Colonic mucosa (tissue), 4 donors: Measurements from ENCODE around the gene ZDHHC18. TPM values are rescaled to one million over a fixed set of nuclear protein-coding genes. Genes with fewer than 3 reads are reported as not detected.

Experiments used
- DNase-seq: peaks from one replicate; pipeline ENCODE4 v3.0.0-alpha.2; 2020
- H3K27ac ChIP-seq: fragments of 200-600 bp; one replicate; pipeline ENCODE4 v1.8.0; 2021
- H3K27me3 ChIP-seq: fragments of 200-600 bp; one replicate; pipeline ENCODE4 v1.8.0; 2021
- H3K36me3 ChIP-seq: fragments of 200-600 bp; one replicate; pipeline ENCODE4 v1.8.0; 2021
- H3K4me1 ChIP-seq: fragments of 200-600 bp; one replicate; pipeline ENCODE4 v1.8.0; 2021; ENCODE audit warnings: mild to moderate bottlenecking
- H3K4me3 ChIP-seq: fragments of 200-600 bp; one replicate; pipeline ENCODE4 v1.8.0; 2021
- H3K9ac ChIP-seq, 2 donors: one replicate each; pipeline ENCODE4 v1.7.0; 2013; ENCODE audit warnings: control low read depth in 2 of 2, low read depth in 2 of 2, low read length in 2 of 2
- H3K9me3 ChIP-seq: fragments of 200-600 bp; one replicate; pipeline ENCODE4 v1.8.0; 2021
- intact Hi-C: fragments of 100-400 bp; cut with DNase I; formaldehyde crosslinking; loops from one replicate; pipeline ENCODE4 v1.14.1; 2022
- total RNA-seq, 2 donors: library from RNA; stranded (reverse); fragmentation: NEBNext Ultra II Directional in 1 of 2; extraction: Animal tissue kit (Norgen Biotek cat#: 25700) in 1 of 2; gene quantifications; one replicate each; pipeline ENCODE4 v1.2.1, GENCODE V29; 2021
- TF ChIP-seq, protein P1 (sequence below): fragments of 200-600 bp; IDR thresholded peaks from one replicate; pipeline ENCODE4 v1.8.0; 2022; ENCODE audit warnings: antibody characterized with exemption, mild to moderate bottlenecking
- donor health status: healthy.
- donor health status: DM: no; HTN: no; CAD: no.
- donor health status: DM: no; HTN: no; CAD: no.

The ZDHHC18 gene
- total RNA-seq, 2 donors from 2014 or later = 14.1 to 16.8 TPM

DNA sequence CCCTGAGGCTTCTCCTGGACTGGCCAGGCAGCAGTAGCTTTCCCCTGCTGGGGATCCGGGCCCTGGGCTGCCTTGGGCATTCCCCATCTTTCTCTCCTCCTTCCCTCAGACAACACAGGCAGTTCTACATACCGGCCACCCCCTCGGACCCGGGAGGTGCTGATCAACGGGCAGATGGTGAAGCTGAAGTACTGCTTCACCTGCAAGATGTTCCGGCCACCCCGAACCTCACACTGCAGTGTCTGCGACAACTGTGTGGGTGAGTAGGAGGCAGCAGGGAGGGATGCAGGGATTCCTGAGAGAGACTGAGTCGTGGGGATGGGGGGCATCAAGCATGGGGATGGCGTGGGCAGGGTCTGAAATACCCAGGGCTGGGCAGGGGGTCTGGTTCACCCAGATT, 22.0 kb downstream of the ZDHHC18 start:
- no peaks in the 10 kb centered on the region for H3K27me3 ChIP-seq
- H3K4me1 ChIP-seq = peaks cover 15% of the 10 kb centered on the region
- H3K9ac ChIP-seq = peak overlapping the region; percentile 6 to 74
- no peak overlapping the region for H3K4me3 ChIP-seq
- DNase-seq = no peak
- peaks cover 15% of the 10 kb centered on the region for H3K36me3 ChIP-seq
- H3K27ac ChIP-seq = peak overlapping the region; percentile 81
- no peaks in the 10 kb centered on the region for H3K9me3 ChIP-seq
- TF ChIP-seq, protein P1, sequence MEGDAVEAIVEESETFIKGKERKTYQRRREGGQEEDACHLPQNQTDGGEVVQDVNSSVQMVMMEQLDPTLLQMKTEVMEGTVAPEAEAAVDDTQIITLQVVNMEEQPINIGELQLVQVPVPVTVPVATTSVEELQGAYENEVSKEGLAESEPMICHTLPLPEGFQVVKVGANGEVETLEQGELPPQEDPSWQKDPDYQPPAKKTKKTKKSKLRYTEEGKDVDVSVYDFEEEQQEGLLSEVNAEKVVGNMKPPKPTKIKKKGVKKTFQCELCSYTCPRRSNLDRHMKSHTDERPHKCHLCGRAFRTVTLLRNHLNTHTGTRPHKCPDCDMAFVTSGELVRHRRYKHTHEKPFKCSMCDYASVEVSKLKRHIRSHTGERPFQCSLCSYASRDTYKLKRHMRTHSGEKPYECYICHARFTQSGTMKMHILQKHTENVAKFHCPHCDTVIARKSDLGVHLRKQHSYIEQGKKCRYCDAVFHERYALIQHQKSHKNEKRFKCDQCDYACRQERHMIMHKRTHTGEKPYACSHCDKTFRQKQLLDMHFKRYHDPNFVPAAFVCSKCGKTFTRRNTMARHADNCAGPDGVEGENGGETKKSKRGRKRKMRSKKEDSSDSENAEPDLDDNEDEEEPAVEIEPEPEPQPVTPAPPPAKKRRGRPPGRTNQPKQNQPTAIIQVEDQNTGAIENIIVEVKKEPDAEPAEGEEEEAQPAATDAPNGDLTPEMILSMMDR = no peak
- intact Hi-C loops = no loop called here

DNA sequence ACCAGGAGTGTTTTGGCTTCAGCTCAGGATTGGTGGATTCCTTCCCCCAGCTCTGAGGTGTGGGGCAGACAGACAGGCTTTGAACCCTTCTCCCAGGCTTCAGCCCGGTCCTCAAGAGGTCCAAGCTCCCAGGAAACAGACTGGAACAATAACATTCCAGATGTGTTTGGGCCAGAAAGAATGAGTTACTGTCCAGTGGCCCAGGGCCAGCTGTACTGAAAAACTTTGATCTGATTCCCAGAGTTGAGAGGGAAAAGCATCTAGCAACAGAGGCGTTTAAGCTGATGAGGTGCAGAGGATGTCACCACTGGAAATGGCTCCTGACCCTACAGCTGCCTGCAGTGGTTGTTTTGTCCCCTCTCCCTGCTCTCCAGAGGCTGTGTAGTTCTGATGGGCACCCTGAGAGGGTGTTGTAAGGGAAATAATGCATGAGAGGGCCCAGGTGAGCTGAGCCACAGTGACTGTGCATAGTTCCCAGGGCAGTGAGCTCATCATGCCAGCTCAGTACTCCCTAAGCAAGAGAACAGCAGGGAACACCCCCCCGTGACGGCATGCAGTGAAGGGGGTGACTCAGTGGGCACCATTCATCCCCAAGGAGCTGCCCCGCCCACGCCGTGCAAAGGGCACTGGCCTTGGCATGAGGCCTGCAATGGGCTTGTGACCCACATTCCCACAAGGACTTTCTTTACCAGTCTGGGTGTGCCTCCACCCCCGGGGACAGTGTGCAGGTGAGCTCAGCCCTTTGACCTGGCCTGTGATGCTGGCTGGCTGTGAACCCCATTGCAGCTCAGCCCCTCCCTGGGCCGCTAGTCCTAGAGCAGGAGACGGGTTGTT, 22.7 kb downstream of the ZDHHC18 start:
- Histone ChIP-seq H3K4me3 (no peak overlapping the region), H3K9me3 (no peaks in the 10 kb centered on the region), H3K27me3 (no peaks in the 10 kb centered on the region), H3K9ac (peak overlapping the region; percentile 6 to 74), H3K4me1 (peaks cover 18% of the 10 kb centered on the region), H3K36me3 (peaks cover 15% of the 10 kb centered on the region), H3K27ac (peak overlapping the region; percentile 81)
- TF ChIP-seq, protein P1 = no peak
- peak; percentile 95 for DNase-seq
- intact Hi-C loops = no loop called here

DNA sequence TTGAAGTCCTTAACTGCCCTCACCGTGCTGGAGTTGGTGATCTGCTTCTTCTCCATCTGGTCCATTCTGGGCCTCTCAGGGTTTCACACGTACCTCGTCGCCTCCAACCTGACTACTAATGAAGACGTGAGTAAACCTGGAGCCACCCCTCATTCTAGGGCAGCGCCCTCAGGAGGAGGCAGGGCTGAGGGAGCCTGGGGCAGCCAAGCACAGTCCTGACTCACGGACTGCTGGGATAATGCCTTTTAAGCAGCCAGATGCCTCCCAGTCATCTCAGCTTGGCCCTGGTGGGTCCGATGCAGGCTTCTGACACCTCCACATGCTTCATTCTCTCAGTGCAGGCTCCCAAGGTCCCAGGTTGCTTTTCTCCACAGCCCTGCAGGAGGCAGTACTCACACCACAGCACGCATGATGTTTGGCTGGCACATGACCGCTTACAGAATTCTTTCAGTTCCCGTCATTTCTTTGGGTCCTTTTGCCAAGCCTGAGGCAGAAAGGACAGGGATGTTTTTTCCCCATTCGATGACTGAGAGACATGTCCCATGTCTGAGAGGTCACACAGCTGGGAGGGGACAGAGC, 24.7 kb downstream of the ZDHHC18 start:
- H3K36me3 ChIP-seq = peaks cover 15% of the 10 kb centered on the region
- intact Hi-C loops = no loop called here

DNA sequence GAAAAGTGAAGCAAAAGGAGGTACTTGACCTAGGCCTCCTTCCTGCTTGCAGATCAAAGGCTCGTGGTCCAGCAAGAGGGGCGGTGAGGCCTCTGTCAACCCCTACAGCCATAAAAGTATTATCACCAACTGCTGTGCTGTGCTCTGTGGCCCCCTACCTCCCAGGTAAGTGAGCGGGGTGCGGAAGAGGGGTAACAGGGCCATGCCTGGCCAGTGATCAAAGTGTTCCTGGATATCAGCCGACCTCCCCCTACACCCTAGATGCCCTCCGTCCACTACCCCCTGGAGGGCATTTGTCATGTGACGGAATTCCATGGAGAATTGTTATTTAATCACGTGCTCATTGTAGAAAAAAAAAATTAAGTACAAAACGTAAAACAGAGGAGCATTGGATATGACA, 26.2 kb downstream of the ZDHHC18 start:
- TF ChIP-seq, protein P1 = no peak
- no peak for DNase-seq
- intact Hi-C loops = loop anchor here (2.0 kb wide), 1 partner anchor 26 kb away; no protein-coding TSS in a partner anchor
- Histone ChIP-seq H3K9me3 (no peaks in the 10 kb centered on the region), H3K4me1 (peaks cover 22% of the 10 kb centered on the region), H3K36me3 (peaks cover 15% of the 10 kb centered on the region), H3K27me3 (no peaks in the 10 kb centered on the region), H3K9ac (no peak overlapping the region), H3K4me3 (no peak overlapping the region), H3K27ac (no peak overlapping the region)

More for the DNA sequence above, 24.7 kb downstream of the ZDHHC18 start:
- DNase-seq = no peak
- Histone ChIP-seq H3K27me3 (no peaks in the 10 kb centered on the region), H3K9ac (peak overlapping the region in 1 of 2 donors; percentile 74), H3K27ac (no peak overlapping the region), H3K4me1 (peaks cover 22% of the 10 kb centered on the region), H3K4me3 (no peak overlapping the region), H3K9me3 (no peaks in the 10 kb centered on the region)
- TF ChIP-seq, protein P1 = no peak

DNA sequence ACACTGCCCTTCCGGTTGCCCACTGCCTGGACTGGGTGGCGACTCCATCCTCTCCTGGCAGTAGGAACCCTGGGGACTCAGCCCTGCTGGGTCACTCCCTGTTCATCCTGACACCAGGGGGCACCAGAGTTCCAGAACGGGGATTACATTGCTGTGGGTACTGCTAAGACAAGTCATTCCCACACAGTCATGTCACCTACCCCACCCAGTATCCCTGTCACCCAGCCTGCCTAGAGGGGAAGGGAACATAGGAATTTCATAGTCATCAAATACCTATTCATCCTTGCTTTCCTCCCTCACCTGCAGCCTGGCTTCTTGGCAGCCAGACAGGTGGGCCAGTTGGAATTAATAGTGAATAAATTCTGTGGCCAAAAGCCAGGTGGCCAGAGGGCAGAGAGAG, 26.7 kb downstream of the ZDHHC18 start:
- intact Hi-C loops = loop anchor here (2.0 kb wide), 1 partner anchor 26 kb away; no protein-coding TSS in a partner anchor
- no peaks in the 10 kb centered on the region for H3K9me3 ChIP-seq
- peaks cover 22% of the 10 kb centered on the region for H3K4me1 ChIP-seq
- H3K4me3 ChIP-seq = no peak overlapping the region
- DNase-seq = peak; percentile 97
- H3K36me3 ChIP-seq = peaks cover 15% of the 10 kb centered on the region
- TF ChIP-seq, protein P1 = peak; percentile 81
- H3K27ac ChIP-seq = no peak overlapping the region
- H3K27me3 ChIP-seq = no peaks in the 10 kb centered on the region
- H3K9ac ChIP-seq = peak overlapping the region in 1 of 2 donors; percentile 9
